ENCODE results near the gene DNAH1.

Gene DNAH1

DNA sequence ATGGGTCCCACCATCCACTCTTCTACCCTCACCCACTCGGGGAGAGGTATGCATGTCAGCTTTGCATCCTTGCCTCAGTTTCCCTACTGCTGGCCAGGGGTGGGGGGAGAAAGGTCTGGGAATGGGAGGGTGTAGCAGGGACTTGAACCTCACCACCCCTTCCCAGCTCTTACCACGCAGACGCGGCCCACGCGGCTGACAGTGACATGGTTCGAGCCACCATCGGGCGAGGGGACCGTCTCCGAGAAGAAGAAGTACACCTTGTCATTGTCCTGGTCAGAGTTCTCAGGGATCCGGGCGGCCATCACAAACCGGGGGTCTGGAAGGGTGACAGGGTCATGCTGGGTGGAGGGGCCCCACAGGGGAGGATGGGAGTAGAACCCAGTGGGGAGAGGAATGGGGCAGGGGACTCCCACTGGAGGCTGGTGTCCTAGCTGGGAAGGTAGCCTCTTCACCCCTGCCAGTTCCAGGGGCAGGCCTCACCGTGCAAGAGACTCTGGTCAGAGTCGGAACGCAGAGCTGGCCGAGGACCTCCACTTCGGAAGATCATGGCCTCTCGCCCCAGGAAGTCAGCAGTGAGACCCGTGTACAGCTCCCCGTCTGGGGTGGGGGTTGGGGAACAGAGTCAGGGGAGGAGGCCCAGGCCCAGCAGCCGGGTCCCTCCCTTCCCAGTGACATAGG, 125.1 kb downstream of the DNAH1 start:
- DNase-seq (ENCODE audit: low read depth), result no peak
- TF ChIP-seq, protein P1, sequence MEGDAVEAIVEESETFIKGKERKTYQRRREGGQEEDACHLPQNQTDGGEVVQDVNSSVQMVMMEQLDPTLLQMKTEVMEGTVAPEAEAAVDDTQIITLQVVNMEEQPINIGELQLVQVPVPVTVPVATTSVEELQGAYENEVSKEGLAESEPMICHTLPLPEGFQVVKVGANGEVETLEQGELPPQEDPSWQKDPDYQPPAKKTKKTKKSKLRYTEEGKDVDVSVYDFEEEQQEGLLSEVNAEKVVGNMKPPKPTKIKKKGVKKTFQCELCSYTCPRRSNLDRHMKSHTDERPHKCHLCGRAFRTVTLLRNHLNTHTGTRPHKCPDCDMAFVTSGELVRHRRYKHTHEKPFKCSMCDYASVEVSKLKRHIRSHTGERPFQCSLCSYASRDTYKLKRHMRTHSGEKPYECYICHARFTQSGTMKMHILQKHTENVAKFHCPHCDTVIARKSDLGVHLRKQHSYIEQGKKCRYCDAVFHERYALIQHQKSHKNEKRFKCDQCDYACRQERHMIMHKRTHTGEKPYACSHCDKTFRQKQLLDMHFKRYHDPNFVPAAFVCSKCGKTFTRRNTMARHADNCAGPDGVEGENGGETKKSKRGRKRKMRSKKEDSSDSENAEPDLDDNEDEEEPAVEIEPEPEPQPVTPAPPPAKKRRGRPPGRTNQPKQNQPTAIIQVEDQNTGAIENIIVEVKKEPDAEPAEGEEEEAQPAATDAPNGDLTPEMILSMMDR (IDR thresholded peaks at IDR 0.05; ENCODE audit: low read depth, low read length, missing control alignments), result no peak
- no peak overlapping the region for H3K4me3 ChIP-seq (ENCODE audit: low read depth, low read length)
- in situ Hi-C loops (cut with HindIII; ENCODE audit: low sequenced_read_pairs), result no loop called here

DNA sequence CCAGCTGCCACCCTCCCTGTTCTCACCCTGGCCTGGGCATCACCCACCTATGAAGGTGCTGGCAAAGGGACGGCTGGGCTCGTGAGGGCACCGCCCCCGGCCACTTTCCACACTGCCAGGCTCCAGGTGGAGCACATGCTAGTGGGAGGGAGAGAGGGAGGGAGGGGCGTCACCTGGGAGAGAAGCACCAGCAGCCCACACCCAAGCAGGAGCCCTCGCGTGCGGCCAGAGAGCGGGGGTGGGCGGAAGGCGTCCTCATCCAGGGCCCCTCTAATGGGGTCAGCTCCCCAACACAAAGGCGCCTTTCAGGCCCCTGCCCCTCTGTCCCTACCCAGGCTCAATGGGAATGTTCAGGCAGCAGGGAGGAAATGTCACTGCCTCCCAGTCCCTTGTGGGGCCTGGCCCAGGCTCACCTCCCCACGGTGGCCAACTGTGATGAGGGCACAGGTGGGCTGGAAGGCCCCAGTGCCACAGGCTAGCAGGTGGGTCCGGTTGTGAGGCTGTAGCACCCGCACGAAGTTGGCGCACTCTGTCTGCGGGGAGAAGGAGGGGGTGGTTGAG, 125.7 kb downstream of the DNAH1 start:
- DNase-seq (ENCODE audit: low read depth), result no peak
- in situ Hi-C loops (cut with HindIII; ENCODE audit: low sequenced_read_pairs), result no loop called here
- TF ChIP-seq, protein P1 (IDR thresholded peaks at IDR 0.05; ENCODE audit: low read depth, low read length, missing control alignments), result no peak
- H3K4me3 ChIP-seq (ENCODE audit: low read depth, low read length), result no peak overlapping the region

DNA sequence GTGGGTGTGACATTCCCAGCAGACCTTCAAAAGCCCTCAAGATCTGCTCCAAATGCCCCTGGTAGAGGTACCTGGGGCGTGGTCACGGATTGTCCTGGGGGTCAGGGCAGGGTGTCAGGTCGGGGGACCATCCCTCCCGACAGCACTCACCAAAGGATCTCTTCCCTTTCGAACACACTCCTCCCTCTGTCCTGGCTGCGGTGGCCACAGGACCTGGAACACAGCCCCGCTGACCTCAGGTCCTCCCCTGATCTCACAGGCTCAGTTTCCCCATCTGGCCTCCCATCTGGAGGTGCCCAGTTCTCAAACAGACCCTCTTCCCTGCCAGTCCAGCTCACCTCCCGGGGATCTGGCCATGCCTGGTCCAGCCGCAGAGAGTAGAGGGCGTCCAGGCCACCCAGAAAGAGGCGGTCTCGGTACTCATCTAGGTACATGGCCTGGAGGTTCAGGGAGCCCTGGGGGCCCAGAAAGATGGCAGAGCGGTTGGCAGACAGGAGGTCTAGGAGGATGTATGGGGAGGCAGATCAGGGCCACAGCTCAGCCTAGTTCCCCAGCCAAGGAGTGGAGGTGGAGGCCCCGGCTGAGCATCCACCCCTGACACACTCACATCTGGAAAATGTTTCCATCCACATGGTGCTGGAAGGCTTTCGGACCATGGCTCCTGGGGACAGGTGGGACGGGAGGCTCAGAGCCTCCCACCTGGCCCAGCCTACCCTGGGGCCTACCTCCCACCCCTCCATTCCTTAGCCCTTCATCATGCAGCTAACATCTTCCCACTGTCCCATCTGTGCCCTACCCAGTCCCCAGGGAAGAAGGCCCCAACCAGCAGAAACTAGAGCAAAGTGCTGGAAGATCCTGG, 126.5 kb downstream of the DNAH1 start:
- no peak overlapping the region for H3K4me3 ChIP-seq (ENCODE audit: low read depth, low read length)
- in situ Hi-C loops (cut with HindIII; ENCODE audit: low sequenced_read_pairs), result no loop called here
- TF ChIP-seq, protein P1 (IDR thresholded peaks at IDR 0.05; ENCODE audit: low read depth, low read length, missing control alignments), result no peak
- no peak for DNase-seq (ENCODE audit: low read depth)

DNA sequence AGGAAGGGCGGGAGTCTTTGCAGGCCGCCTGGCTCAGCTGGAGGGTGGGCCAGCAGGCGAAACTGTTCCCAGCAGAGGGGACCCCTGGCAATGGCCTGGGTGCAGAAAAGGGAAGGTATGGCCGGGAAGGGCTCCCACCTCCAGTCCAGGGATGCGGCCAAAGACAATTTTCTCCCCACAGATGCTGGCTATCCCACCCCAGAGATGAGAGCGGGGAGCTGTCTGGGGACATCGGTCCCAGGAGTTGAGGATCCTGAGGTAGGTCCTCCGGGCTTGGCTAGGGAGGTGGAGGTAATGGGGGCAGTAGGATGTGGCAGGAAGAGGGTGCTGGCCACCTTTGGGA, 127.1 kb downstream of the DNAH1 start:
- TF ChIP-seq, protein P1 (IDR thresholded peaks at IDR 0.05; ENCODE audit: low read depth, low read length, missing control alignments), result no peak
- no peak for DNase-seq (ENCODE audit: low read depth)
- in situ Hi-C loops (cut with HindIII; ENCODE audit: low sequenced_read_pairs), result no loop called here
- no peak overlapping the region for H3K4me3 ChIP-seq (ENCODE audit: low read depth, low read length)

DNA sequence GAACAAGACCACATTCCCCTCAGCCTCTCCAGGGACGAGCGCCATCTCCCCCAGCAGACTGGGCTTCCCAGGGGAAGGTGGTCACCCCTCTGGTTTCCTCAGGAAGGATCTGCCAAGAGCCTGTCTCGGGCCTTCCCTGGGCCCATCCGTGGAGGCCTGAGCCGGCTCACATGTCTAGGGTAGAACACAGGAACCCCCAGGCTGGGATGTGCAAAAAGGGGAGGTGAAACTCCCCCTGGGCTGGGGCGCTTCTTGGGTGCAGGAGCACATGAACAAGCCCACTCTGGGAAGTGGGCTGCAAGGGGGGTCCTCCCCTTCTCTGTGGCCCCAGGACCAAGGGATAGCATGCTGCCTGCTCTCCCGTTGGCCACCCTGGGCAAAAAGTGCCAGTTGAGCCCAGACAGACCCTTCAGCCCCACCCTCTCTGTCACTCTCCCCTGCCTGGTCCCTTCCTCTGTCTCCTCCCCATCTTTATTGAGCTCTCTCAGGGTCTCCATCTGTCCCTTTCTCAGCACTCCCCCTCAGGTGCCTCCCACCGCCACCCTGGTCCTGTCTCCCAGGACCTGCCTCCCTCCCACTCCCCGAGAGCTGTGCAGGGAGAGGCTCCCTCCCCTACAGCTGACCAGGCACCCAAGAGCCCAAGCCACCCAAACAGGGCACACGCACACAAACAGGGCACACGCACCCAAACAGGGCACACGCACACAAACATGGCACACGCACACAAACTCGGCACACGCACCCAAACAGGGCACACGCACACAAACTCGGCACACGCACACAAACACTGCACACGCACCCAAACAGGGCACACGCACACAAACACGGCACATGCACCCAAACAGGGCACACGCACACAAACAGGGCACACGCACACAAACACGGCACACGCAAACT, 127.9 kb downstream of the DNAH1 start:
- TF ChIP-seq, protein P1 (IDR thresholded peaks at IDR 0.05; ENCODE audit: low read depth, low read length, missing control alignments), result no peak
- H3K4me3 ChIP-seq (ENCODE audit: low read depth, low read length), result no peak overlapping the region
- in situ Hi-C loops (cut with HindIII; ENCODE audit: low sequenced_read_pairs), result no loop called here
- no peak for DNase-seq (ENCODE audit: low read depth)

Measured in astrocyte of the cerebellum (primary cell).